Gastroesophageal sphincter (tissue), 3 donors: ENCODE data around the gene UBE2E3.

Source experiments
- EP300 ChIP-seq: sonication (generic); formaldehyde crosslinking; IDR thresholded peaks from one replicate; pipeline ENCODE4 v1.6.1; 2017; ENCODE audit warnings: antibody characterized with exemption, mild to moderate bottlenecking
- POLR2A ChIP-seq, 2 donors: fragments of 450-650 bp; IDR thresholded peaks; one replicate each; pipeline ENCODE4 v1.6.1; 2017; ENCODE audit warnings: antibody characterized with exemption in 2 of 2, mild to moderate bottlenecking in 2 of 2, moderate library complexity in 1 of 2
- POLR2AphosphoS5 ChIP-seq: sonication (generic); formaldehyde crosslinking; IDR thresholded peaks from one replicate; pipeline ENCODE4 v1.6.1; 2017; ENCODE audit warnings: antibody characterized with exemption
- TF ChIP-seq, protein P1 (sequence below), 4 experiments: fragments of 200-600 bp in 2 of 4; fragments of 450-650 bp in 2 of 4; sonication (generic) in 1 of 4; IDR thresholded peaks; one replicate each; pipeline ENCODE4 v1.5.1; 2017 to 2019; ENCODE audit warnings: antibody characterized with exemption in 4 of 4, mild to moderate bottlenecking in 2 of 4, moderate library complexity in 2 of 4

DNA sequence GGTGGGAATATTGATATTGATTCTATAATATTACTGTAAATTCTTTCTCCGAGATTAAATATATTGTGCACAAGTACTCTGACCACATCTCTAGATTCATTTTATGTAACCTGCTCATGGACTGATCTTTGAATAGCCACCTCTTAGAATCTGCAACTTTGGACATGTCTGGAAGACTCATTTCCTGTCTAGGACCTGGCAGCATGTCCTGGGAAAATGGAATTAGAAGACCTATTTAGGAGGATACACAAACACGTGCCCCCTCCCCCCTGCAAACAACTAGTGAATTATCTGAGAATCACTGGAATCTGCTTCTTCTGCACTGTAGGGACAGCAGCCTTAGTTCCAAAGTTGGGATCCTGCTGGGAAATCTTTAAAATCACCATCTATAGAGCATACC is 94.1 kb downstream of the UBE2E3 start:
- TF ChIP-seq, protein P1, sequence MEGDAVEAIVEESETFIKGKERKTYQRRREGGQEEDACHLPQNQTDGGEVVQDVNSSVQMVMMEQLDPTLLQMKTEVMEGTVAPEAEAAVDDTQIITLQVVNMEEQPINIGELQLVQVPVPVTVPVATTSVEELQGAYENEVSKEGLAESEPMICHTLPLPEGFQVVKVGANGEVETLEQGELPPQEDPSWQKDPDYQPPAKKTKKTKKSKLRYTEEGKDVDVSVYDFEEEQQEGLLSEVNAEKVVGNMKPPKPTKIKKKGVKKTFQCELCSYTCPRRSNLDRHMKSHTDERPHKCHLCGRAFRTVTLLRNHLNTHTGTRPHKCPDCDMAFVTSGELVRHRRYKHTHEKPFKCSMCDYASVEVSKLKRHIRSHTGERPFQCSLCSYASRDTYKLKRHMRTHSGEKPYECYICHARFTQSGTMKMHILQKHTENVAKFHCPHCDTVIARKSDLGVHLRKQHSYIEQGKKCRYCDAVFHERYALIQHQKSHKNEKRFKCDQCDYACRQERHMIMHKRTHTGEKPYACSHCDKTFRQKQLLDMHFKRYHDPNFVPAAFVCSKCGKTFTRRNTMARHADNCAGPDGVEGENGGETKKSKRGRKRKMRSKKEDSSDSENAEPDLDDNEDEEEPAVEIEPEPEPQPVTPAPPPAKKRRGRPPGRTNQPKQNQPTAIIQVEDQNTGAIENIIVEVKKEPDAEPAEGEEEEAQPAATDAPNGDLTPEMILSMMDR (IDR thresholded peaks at IDR 0.05) = no peak
- no peak for TF ChIP-seq POLR2A (IDR thresholded peaks at IDR 0.05)
- no peak for TF ChIP-seq POLR2AphosphoS5
- no peak for TF ChIP-seq EP300
